ENCODE results near the gene CD300LB. TPM values are rescaled to one million over a fixed set of nuclear protein-coding genes. Genes with fewer than 3 reads are reported as not detected.

The CD300LB gene
- total and polyA plus RNA-seq, 9 donors, result 0.04 to 0.35 (median 0.19) TPM

DNA sequence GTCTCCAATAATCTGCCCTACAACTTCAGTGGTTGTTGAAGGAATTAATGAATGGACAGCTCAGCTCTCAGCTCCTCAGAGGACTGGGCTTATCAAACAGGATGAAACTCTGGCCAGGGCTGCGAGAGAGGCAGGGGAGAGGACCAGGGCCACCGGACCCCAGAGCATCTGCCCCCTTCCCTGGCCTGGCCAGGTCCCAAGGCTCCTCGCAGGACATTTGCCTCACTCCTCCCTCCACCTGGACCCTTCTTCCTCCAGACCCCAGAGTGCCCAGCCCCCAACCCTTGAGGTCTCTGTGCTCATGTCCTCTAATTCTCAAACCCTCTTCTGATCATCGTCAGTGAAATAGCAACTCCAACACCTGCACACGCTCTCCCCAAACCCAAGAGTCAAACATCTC, 10.9 kb upstream of the CD300LB start:
- WGBS (ENCODE audit: insufficient coverage), result 63% methylated on average over 5 of the region's 5 CpGs

DNA sequence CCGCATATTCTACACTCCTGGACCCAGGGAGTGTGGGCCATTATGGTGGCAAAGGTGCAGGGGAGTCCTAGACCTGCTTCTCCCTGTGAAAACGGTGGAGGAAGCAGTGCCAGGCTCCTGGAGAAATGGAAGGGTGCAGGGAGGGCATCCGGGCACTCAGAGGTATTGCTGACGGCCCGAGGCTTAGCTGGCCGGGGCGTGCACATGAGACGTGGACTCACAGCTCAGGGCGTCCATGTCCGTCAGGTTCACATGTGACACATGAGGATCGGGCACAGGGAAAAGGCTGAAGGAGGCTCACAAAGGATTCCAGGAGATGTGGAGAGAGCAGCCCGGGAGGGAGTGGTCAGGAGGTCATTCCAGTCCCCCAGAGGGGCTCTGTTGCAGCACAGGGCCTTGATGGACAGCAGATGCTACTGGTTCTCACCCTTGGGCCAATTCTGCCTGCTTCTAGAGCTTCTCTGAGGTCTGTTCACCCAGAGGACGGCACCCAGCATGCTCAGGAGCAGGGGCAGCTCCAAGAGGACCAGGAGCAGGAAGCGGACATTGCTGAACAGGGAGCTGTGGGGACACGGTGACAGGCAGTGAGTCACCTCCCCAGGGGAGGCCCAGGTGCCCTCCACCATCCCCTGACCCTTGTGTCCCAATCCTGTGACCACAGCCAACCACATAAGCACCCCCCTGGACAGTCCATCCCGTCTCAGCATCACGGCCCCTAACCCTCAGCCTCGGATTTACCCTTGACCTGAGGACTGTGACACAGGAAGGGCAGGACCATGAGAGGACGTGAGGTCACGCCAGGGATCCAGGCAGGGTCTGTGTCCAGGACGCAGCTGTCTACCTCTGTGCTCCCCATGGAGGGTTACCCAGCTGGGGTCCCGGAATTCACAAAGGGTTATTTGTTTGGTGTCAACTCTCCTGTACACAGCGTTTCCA, 10.2 kb upstream of the CD300LB start:
- no peaks in the 10 kb centered on the region for H3K4me1 ChIP-seq (ENCODE audit: control insufficient read depth, insufficient read depth, low read length)
- no peaks in the 10 kb centered on the region for H3K36me3 ChIP-seq (ENCODE audit: control insufficient read depth, insufficient read depth, low read length)
- no peak overlapping the region for H3K4me3 ChIP-seq (ENCODE audit: low read length)
- no peak overlapping the region for H3K27ac ChIP-seq (ENCODE audit: low read length)
- 74% methylated on average over 19 of the region's 23 CpGs for WGBS (ENCODE audit: insufficient coverage)
- DNase-seq, result no peak
- no peaks in the 10 kb centered on the region for H3K9me3 ChIP-seq (replicated peaks; ENCODE audit: control insufficient read depth, low read depth, low read length)
- H3K27me3 ChIP-seq (ENCODE audit: control insufficient read depth, insufficient read depth, low read length), result no peaks in the 10 kb centered on the region

More for the DNA sequence above, 10.9 kb upstream of the CD300LB start:
- H3K27me3 ChIP-seq (ENCODE audit: control insufficient read depth, insufficient read depth, low read length), result no peaks in the 10 kb centered on the region
- H3K9me3 ChIP-seq (replicated peaks; ENCODE audit: control insufficient read depth, low read depth, low read length), result no peaks in the 10 kb centered on the region
- H3K4me3 ChIP-seq (ENCODE audit: low read length), result no peak overlapping the region
- no peaks in the 10 kb centered on the region for H3K4me1 ChIP-seq (ENCODE audit: control insufficient read depth, insufficient read depth, low read length)
- no peak for DNase-seq
- no peak overlapping the region for H3K27ac ChIP-seq (ENCODE audit: low read length)
- H3K36me3 ChIP-seq (ENCODE audit: control insufficient read depth, insufficient read depth, low read length), result no peaks in the 10 kb centered on the region

DNA sequence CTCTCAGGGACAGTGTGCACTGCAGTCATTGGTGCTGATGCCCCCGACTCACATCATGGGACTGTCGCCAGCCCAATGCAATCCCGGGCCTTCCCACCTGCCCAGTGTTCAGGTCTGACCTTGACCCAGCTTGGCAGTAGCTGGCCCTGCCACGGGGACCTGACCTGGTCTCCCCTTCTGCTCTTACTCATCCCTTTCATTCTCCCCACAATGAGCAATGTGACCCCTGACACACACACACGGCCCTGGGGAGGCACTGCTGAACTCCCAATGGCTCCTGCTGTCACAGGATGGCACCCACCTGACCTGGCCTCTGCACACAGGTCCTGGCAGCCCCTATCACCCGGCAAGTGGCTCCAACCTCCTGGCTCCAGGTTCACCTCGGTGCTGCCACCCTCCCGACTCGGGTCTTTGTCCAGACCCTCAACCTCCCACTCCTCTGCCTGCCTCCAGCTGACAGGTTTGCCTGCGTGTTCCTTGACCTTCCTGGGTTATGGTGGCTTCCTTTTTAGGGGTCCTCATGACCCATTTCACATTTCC, 8.1 kb upstream of the CD300LB start:
- H3K27me3 ChIP-seq (ENCODE audit: control insufficient read depth, insufficient read depth, low read length), result no peaks in the 10 kb centered on the region
- H3K27ac ChIP-seq (ENCODE audit: low read length), result no peak overlapping the region
- H3K4me1 ChIP-seq (ENCODE audit: control insufficient read depth, insufficient read depth, low read length), result no peaks in the 10 kb centered on the region
- no peak for DNase-seq
- no peaks in the 10 kb centered on the region for H3K36me3 ChIP-seq (ENCODE audit: control insufficient read depth, insufficient read depth, low read length)
- no peak overlapping the region for H3K4me3 ChIP-seq (ENCODE audit: low read length)
- 82% methylated on average over 9 of the region's 10 CpGs for WGBS (ENCODE audit: insufficient coverage)
- peaks cover 2% of the 10 kb centered on the region for H3K9me3 ChIP-seq (replicated peaks; ENCODE audit: control insufficient read depth, low read depth, low read length)

DNA sequence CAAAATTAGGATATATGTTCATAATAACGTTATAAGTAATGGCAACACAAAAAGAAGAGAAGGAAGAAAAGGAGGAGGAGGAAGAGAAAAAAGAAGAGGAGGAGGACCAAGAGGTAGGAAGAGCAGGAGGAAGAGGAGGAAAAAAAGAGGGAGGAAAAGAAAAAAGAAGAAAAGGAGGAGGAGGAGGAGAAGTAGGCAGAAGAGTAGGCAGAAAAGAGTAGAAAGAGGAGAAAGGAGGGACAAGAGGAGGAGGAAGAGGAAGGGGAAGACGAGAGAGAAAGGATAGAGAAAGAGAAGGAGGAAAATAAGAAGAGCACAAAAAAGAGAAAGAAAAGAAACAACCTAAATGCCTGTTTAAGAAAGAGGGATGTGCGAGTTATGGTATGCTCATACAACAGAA, 5.6 kb upstream of the CD300LB start:
- no peaks in the 10 kb centered on the region for H3K4me1 ChIP-seq (ENCODE audit: control insufficient read depth, insufficient read depth, low read length)
- no peak overlapping the region for H3K27ac ChIP-seq (ENCODE audit: low read length)
- H3K9me3 ChIP-seq (replicated peaks; ENCODE audit: control insufficient read depth, low read depth, low read length), result peaks cover 2% of the 10 kb centered on the region
- no peak overlapping the region for H3K4me3 ChIP-seq (ENCODE audit: low read length)
- DNase-seq, result no peak
- H3K27me3 ChIP-seq (ENCODE audit: control insufficient read depth, insufficient read depth, low read length), result peaks cover 3% of the 10 kb centered on the region
- no CpG with 5 or more reads among the region's 3 CpGs for WGBS (ENCODE audit: insufficient coverage)
- no peaks in the 10 kb centered on the region for H3K36me3 ChIP-seq (ENCODE audit: control insufficient read depth, insufficient read depth, low read length)

DNA sequence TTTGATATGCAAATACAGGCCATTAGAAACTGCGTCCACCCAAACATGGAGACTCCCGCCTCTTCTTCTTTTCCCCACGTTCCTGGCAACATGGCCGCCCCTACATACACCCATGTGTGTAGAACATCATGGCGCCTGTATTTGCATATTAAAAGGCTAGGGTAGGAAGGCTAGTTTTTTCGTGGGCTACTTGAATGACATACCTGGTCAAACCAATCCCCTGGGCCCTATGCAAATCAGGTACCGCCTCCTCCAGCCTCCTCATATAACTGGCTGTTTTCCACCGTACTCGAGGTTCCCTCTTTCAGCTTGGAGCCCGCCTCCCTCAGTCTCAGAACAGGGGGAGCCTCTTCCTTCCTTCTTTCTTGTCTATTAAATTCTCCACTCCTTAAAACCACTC, 840 bp upstream of the CD300LB start:
- Histone ChIP-seq H3K9me3 (replicated peaks; ENCODE audit: control insufficient read depth, low read depth, low read length) (peaks cover 2% of the 10 kb centered on the region), H3K4me3 (ENCODE audit: low read length) (no peak overlapping the region), H3K4me1 (ENCODE audit: control insufficient read depth, insufficient read depth, low read length) (no peaks in the 10 kb centered on the region), H3K36me3 (ENCODE audit: control insufficient read depth, insufficient read depth, low read length) (no peaks in the 10 kb centered on the region), H3K27me3 (ENCODE audit: control insufficient read depth, insufficient read depth, low read length) (peaks cover 5% of the 10 kb centered on the region), H3K27ac (ENCODE audit: low read length) (no peak overlapping the region)
- DNase-seq, result peak; percentile 72
- 73% methylated on average over 5 of the region's 10 CpGs for WGBS (ENCODE audit: insufficient coverage)

DNA sequence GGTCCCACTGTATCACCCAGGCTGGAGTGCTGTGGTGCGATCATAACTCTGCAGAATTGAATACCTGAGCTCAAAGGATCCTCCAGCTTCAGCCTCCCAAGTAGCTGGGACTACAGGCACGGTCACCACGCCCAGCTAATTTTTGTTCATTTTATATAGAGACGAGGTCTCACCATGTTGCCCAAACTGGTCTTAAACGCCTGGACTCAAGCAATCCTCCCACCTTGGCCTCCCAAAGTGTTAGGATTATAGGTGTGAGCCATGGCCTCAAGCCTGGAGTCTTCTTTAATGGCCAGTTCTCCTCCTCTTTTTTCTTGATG, 484 bp downstream of the CD300LB start:
- H3K27me3 ChIP-seq (ENCODE audit: control insufficient read depth, insufficient read depth, low read length), result peaks cover 5% of the 10 kb centered on the region
- no peaks in the 10 kb centered on the region for H3K36me3 ChIP-seq (ENCODE audit: control insufficient read depth, insufficient read depth, low read length)
- H3K4me3 ChIP-seq (ENCODE audit: low read length), result no peak overlapping the region
- no peak overlapping the region for H3K27ac ChIP-seq (ENCODE audit: low read length)
- DNase-seq, result no peak
- no peaks in the 10 kb centered on the region for H3K4me1 ChIP-seq (ENCODE audit: control insufficient read depth, insufficient read depth, low read length)
- 76% methylated on average over 3 of the region's 5 CpGs for whole genome bisulfite sequencing (ENCODE audit: insufficient coverage)
- H3K9me3 ChIP-seq (replicated peaks; ENCODE audit: control insufficient read depth, low read depth, low read length), result peaks cover 2% of the 10 kb centered on the region

DNA sequence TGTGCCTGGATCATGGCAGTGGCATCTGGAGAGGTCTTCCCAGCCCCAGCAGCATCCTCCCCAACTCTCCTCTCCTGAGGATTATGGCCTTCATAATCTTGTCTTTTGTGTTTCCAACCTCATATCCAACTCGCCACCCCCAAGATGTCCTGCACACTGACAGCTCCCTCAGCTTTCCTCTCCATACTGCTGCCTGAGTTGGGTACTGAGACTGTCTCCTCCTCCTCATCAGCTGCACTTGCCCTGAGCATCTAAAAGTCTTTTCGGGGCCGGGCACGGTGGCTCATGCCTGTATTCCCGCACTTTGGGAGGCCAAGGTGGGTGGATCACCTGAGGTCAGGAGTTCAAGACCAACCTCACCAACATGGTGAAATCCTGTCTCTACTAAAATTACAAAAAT, 2.0 kb downstream of the CD300LB start:
- Histone ChIP-seq H3K4me1 (ENCODE audit: control insufficient read depth, insufficient read depth, low read length) (no peaks in the 10 kb centered on the region), H3K27ac (ENCODE audit: low read length) (no peak overlapping the region), H3K9me3 (replicated peaks; ENCODE audit: control insufficient read depth, low read depth, low read length) (no peaks in the 10 kb centered on the region), H3K4me3 (ENCODE audit: low read length) (no peak overlapping the region), H3K36me3 (ENCODE audit: control insufficient read depth, insufficient read depth, low read length) (no peaks in the 10 kb centered on the region), H3K27me3 (ENCODE audit: control insufficient read depth, insufficient read depth, low read length) (peaks cover 5% of the 10 kb centered on the region)
- WGBS (ENCODE audit: insufficient coverage), result 79% methylated on average over 5 of the region's 5 CpGs
- DNase-seq, result no peak

DNA sequence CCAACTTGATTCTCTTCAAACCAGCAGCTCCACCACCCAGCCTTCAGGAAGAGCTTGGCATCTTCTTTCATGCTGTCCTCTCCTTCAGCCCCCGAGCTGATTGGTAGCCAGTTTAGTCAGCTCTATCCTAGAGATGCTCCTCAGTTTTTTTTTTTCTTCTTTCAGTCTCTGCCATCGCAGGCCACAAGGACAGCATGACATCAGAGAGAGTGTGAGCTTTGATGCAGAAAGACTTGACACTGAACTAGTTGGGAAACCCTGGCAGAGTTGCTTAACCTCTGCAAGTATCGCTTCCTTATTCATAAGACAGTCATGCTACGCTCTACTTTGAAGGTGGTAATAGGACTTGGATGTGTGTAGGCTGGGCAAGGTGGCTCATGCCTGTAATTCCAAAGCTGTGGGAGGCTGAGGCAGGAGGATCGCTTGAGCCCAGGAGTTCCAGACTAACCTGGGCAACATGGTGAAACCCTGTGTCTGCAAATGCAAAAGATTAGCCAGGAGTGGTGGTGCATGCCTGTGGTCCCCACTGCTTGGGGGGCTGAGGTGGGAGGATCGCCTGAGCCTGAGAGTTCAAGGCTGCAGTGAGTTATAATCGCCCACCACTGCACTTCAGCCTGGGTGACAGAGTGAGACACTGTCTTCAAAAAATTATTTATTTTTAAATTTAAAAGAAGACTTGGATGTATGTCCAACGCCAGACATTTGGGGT, 2.6 kb downstream of the CD300LB start:
- no peaks in the 10 kb centered on the region for H3K4me1 ChIP-seq (ENCODE audit: control insufficient read depth, insufficient read depth, low read length)
- peak; percentile 83 for DNase-seq

DNA sequence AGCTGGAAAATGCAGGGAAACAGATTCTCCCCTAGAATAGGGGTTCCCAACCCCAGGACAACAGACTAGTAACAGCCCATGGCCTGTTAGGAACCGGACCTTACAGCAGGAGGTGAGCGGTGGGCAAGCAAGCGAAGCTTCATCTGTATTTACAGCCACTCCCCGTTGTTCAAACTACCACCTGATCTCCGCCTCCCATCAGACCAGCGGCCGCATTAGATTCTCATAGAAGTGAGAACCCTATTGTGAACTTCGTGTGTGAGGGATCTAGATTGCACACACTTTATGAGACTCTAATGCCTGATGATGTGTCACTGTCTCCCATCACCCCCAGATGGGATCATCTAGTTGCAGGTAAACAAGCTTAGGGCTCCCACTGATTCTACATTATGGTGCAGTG, 3.5 kb downstream of the CD300LB start:
- H3K27me3 ChIP-seq (ENCODE audit: control insufficient read depth, insufficient read depth, low read length), result peaks cover 7% of the 10 kb centered on the region
- DNase-seq, result no peak
- H3K4me1 ChIP-seq (ENCODE audit: control insufficient read depth, insufficient read depth, low read length), result no peaks in the 10 kb centered on the region
- H3K36me3 ChIP-seq (ENCODE audit: control insufficient read depth, insufficient read depth, low read length), result no peaks in the 10 kb centered on the region
- WGBS (ENCODE audit: insufficient coverage), result 69% methylated on average over 6 of the region's 8 CpGs
- no peak overlapping the region for H3K4me3 ChIP-seq (ENCODE audit: low read length)
- peaks cover 3% of the 10 kb centered on the region for H3K9me3 ChIP-seq (replicated peaks; ENCODE audit: control insufficient read depth, low read depth, low read length)
- H3K27ac ChIP-seq (ENCODE audit: low read length), result no peak overlapping the region

More for the DNA sequence above, 2.6 kb downstream of the CD300LB start:
- Histone ChIP-seq H3K27me3 (ENCODE audit: control insufficient read depth, insufficient read depth, low read length) (peaks cover 5% of the 10 kb centered on the region), H3K36me3 (ENCODE audit: control insufficient read depth, insufficient read depth, low read length) (no peaks in the 10 kb centered on the region), H3K9me3 (replicated peaks; ENCODE audit: control insufficient read depth, low read depth, low read length) (no peaks in the 10 kb centered on the region), H3K4me3 (ENCODE audit: low read length) (no peak overlapping the region), H3K27ac (ENCODE audit: low read length) (no peak overlapping the region)
- 80% methylated on average over 4 of the region's 8 CpGs for WGBS (ENCODE audit: insufficient coverage)

DNA sequence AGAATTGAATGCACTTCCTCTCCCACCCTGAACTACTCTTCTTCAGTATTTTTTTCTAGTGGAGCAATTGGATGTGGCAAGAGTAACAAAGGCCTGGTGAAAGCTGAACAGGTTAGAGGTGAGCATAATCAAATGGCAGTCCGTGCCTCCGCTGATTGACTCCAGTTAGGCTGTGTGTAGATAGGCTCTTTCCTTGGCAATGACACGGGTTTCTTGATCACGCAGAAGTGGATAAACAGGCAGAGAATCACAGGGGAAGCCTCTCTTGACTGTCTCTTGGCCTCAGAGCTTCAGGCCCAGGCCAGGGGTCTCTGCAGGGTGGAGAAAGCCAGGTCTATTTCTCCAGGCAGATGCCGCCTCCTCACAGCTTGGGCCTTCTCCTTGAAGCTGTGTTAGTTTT, 4.2 kb downstream of the CD300LB start:
- Histone ChIP-seq H3K27me3 (ENCODE audit: control insufficient read depth, insufficient read depth, low read length) (peaks cover 4% of the 10 kb centered on the region), H3K27ac (ENCODE audit: low read length) (no peak overlapping the region), H3K36me3 (ENCODE audit: control insufficient read depth, insufficient read depth, low read length) (no peaks in the 10 kb centered on the region), H3K9me3 (replicated peaks; ENCODE audit: control insufficient read depth, low read depth, low read length) (peaks cover 3% of the 10 kb centered on the region), H3K4me3 (ENCODE audit: low read length) (no peak overlapping the region), H3K4me1 (ENCODE audit: control insufficient read depth, insufficient read depth, low read length) (no peaks in the 10 kb centered on the region)
- 82% methylated on average over 4 of the region's 5 CpGs for WGBS (ENCODE audit: insufficient coverage)
- no peak for DNase-seq
